ENCODE results near the gene COX10.
"Not testable (repeated sequence)": the region's sequence is repeated elsewhere in the genome, so short reads cannot be mapped to it uniquely, and the experiment has no call there.

Gene COX10

DNA sequence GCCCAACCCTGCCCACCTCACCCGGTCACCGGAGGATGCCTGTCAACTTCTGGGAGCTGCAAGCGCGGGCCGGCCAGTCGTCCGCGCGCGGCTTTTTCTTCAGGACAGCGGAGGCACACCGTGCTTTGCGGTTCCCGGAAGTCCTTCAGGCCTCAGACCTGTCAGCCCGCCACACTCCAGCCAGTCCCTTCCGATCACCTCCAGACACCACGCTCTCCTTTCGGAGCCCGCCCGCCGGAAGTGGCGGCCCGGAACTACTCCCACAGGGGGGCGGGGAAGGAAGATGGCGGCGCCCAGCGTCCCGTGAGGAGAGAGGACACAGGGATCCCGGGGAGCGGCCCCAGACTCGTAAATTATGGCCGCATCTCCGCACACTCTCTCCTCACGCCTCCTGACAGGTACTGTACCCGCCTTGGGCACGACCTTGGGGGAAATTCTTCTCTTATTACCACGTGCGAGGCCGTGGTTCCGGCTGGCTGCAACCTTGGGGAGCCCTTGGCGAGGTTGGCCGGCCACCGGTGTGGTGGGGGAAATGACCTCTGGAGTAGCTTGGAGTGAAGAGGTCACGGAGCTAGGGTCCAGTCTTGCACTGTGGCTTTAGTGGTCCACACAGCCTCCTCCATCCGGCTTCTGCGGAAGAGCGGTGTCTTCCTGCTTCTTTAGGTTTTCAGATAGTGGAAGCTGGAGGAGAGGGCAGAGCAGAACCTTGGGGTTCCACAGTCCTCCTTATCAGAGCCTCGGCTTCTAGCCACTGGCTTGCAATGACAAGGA is at the start of gene COX10:
COX10 (plus strand) TSS at position 254 of the 771 bp plus-strand sequence; CDS start at position 356, 102 bp downstream.
- DNase-seq: peak; percentile 91

DNA sequence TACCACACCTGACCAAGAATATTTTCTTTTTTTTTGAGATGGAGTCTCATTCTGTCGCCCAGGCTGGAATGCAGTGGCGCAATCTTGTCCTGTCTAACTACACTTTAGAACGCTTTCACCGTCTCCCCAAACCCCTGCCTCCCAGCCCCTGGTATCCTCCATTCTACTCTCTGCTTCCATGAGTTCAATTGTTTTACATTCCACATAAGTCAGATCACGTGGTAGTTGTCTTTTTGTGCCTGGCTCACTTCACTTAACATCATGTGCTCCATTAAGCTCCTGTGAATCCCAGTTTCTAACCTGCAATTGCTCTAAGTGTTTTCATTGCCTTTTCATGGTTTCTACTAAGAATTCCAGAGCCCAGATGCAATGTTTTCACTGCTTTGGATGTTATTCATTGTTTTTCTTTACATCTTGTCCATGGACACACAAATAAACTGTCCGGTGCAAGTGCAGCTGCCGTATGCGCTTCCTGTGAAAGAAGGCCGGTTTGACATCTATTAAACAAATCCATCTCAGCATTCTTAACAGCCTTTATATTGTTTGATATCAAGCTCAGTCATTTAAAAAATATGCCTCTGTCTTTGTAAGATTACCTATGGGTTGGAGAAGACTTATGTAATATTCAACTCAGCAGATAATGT is 47.5 kb upstream of the COX10 start:
- not testable (repeated sequence) for DNase-seq

DNA sequence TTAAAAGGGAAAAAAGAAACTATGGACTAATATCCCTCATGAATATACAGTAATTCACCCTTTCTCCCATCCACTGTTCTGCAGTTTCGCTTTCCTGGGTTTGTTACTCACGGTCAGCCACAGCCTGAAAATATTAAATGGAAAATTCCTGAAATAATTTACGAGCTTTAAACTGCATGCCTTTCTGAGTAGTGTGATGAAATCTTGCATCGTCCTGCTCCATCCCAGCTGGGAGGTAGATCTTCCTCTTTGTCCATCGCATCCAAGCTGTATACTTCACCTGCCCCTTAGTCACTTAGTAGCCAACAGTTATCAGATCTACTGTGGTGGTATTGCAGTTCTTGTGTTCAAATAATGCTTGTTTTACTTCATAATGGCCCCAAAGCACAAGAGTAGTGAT is 39.5 kb upstream of the COX10 start:
- DNase-seq: not testable (repeated sequence)

DNA sequence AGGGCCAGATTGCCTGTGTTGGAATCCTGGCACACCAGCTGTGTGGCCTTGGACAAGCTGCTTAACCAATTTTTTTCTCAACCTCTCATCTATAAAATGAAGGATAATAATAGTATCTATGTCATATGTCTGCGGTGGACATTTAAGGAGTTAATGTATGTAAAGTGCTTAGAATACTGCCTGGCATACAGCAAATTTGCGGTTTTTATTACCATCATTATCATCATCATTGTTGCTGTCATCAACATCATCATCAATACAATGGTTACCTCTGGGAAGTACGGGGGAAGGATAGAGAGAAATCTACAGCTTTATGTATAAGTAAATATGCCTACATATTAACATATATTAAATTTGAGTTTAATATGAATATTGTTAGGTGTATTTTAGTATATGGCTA is 37.1 kb upstream of the COX10 start:
- DNase-seq: no peak

DNA sequence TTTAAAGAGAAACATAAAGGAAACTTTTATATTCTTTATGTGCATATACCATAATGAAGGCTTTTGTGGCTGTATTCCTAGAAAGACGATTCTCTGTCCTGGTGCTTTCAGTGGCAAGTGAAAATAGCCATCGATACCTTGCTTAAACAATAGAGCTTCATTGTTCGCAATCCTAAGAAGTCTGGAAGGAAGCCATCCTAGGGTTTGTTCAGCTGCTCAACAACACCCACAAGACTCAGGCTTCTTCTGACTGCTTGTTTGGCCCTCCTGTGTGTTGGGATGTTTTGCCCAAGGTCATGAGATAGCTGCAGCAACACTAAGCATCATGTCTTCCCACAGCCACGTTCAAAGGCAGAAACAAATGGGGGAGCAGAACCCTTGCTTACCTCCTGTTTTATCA is 36.1 kb upstream of the COX10 start:
- DNase-seq: no peak

DNA sequence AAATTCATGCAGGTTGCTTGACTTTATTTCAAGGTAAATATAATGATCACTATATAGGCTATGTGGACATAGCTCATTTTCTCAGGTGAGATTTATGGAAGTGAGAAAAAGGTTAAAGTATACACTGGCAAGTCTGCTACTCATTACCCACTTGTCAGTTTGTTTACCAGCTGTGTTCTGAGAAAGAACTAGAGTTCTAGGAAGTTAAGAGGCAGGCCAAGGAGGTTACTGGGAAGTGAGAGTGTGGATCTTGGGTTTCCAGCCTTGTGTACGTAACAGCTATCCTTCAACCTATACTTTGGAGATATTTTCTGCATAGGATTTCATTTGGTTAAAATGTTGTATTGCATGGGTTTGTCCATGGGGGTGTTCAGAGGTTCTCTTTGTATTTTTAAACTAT is 31.9 kb upstream of the COX10 start:
- DNase-seq: no peak

DNA sequence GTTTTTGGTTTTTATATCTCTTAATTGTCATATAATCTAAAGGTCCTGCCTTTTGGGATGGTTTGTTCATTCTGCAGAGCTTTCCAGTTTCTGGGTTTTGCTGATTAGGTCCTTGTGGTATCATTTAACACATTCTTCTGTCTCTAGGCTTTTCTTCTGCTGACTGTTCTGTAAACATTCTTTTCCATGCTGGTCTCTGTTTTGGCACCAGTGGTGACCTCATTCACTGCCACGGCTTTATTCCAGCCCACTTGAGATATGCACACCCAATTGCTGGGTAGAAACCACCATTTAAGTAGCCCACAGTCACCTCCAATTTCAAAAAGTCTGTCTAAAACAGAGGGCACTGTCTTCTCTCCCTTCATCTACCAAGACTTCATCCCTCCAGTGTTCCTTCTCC is 31.1 kb upstream of the COX10 start:
- no peak for DNase-seq

DNA sequence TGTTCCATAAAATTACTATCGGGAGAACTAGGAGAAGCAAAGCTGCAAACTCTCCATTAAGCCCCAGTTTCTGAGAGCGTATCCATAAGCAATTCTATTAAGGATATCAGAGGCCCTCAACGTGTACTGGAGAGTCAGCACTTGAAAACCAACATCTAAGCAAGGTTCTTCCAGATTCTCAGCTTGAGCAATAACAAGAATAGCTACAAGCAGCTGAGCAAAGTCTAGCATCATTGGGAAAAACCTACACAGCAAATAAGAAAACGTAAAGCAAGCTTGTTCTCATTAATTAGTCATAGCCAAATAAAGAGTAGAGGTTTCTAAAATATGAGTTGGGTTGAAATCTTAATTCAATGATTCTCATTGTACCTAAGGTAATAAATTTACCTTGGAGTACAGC is 26.9 kb upstream of the COX10 start:
- no peak for DNase-seq

DNA sequence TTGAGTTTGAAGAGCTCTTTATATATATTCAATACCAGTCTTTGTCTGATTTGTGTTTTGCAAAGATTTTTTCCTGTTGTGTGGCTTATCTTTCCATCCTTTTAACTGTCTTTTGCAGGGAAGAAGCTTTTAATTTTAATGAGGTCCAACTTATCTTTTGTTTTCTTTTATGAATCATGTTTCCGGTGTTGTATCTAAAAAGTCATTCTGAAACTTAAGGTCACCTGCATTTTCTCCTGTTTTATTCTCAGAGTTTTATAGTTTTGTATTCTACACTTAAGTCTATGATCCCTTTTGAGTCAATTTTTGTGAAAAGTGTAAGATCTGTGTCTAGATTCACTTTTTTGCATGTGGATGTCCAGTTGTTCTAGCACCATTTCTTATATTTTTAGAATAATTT is 24.6 kb upstream of the COX10 start:
- DNase-seq: no peak

DNA sequence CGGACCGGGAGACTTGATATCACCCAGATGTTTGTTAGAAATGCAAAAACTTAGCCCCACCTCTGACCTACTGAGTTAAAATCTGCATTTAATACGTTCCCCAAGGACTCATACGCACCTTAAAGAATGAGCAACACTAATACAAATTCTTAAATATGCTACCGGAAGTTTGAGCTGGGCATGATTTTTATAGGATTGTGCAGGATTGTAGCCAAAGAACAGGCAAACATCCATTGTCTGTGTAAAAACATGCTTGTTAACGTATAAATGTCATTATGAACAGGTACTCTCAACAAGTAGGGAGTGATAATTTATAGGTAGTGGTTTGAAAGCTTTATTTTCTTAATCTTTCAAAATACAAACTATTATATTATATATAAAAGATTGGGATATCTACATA is 22.3 kb upstream of the COX10 start:
- DNase-seq: no peak

DNA sequence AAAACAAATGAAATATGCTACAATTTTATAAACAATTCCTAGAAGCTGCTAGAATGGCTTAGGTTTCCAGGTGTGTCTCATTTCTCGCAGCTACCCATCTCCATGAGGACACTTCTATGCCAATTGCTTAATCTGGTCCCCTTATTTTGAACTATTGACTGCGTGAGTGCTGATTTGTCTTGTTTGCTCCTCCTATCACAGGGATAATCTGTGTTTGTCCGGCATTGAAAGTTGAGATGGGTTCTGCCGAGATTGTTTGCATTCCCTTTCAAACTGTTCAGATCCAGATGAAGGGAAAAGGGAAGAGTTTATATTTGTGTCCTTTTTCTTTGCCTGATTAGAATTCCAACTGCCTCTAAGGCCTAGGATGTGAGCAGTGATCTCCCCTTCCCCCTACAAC is 21.7 kb upstream of the COX10 start:
- DNase-seq: no peak

DNA sequence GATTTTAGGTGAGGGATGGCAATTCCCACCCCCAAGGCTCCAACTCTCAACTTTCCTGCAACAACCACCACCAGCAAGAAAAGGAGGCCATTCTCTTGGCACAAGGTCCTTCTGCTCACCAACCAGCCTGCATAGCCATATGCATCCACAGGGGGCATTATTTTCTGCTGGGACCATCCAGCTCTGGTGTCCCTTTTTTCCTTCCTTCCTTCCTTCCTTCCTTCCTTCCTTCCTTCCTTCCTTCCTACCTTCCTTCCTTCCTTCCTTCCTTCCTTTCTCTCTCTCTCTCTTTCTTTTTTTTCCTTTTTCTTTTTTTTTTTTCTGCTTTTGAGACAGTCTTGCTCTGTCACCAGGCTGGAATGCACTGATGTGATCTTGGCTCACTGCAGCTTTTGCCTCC is 21.1 kb upstream of the COX10 start:
- DNase-seq: peak; percentile 12

DNA sequence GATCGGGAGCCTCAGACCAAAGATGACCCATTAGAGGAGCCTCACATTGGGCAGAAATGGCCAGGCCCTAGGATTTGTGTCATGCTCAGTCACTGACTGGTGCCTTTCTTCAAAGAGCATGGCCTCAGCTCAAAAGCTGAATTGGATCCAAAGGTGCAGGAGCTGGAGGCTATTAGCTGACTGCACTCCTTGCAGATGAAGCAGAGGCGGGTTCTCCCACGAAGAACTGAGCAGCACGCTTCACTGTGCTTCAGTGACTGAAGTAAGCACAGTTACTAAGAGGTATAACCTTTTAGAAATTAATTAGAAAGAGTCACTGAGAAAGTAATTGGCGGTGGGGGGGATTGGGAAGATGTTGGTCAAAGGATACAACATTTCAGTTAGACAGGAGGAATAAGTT is 18.7 kb upstream of the COX10 start:
- no peak for DNase-seq

DNA sequence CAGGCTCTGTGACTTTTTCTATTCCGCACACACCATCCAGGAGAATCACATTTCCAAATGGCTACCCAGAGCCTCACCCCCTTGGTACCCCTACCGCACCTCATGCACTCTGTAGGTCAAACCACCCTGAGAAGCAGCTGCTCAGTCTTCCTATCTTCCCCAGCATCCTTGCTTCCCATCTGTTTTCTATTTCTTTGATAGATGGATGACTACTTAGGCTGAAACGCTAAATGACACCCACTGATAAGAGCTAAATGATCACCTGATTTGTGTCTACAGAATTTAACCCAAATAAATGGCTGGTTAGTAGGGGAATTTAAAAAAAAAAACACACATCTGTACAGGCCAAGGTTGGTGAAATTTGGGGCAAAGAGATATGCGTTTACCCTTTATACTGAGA is 17.6 kb upstream of the COX10 start:
- DNase-seq: no peak

DNA sequence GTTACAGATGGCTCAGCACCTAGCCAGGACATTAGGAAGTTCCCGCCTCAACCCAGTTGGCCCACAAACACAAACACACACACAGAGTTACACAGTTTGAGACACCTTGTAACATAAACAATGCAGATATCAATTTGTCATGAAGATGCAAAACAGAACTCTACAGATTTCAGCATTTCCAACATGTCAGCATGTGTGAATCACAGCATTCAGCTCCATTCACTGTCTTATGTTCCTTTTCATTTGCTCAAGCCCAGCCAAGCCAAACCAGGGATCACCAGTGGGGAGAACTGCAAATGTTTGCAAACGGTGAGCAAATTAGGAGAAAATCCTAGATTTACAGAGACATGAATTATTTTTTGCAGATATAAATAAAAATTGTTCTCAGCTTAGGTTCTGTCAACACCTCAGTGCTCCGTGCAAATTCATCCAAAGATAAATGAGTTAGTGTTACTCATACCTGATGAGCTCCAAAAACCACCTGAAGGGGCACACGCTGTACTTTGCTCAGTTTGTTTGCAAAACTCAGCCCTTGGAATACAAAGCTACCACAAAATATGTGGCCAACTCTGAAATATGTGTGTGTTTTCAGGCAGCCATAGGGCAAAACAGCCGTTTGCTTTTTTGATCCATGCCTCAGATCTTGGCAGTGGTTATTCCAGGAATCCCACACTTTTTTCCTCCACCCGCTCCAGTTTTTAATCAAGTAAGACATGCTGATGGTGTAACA is 16.3 kb upstream of the COX10 start:
- DNase-seq: no peak

DNA sequence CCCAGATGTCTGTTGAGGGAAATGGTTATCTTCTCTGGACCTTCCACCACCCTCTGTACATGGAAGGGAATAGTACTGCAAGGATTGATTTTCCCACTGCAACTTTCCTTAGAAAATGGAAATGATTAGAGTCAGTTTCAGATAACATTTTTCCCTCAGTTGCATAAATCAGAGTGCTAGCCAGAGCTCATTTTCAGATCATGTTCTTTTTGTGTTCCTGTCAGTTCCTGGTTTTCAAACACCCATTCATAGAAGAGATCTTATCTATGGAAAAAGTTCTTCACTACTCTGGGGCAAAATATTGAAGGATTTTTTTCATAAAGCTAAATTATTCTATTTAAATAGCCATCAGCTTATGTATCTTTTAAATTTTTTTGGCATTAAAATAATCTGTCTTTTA is 11.7 kb upstream of the COX10 start:
- DNase-seq: no peak

DNA sequence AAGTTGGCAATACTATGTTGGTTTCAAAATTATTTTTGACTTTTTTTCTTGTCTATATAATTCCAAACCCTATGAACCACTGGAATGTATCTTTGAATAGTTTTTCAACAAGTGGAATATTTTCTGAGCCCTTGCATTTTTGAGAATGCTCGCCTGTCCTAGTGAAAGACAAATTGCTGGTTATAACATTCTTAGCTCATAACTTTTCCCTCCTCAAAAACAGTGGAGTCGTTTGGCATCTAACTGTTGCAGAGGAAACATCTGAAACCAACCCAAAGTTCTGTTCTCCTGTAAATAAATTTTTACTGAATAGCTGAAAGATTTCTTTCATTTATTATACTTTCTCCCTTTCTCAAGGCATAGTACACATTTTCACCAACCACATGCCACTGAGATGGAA is 11.3 kb upstream of the COX10 start:
- DNase-seq: no peak

DNA sequence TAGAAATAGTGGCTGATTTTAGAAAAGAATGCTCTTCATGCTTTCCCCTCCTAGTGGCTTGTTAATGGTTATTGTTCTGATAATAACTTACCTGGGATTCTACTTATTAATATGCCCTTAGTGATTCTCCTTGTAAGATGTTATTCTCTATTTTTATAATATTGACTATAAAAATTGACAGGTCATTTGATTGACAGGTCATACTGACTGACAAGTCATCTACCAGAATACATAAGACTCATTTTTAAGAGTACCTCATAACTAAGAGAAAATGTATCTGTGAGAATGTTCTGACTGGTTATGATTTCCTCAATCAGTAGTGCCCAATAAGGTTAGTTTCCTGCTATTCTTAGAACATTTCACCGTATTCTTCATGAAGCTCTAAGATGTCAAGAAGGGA is 8.6 kb upstream of the COX10 start:
- no peak for DNase-seq

DNA sequence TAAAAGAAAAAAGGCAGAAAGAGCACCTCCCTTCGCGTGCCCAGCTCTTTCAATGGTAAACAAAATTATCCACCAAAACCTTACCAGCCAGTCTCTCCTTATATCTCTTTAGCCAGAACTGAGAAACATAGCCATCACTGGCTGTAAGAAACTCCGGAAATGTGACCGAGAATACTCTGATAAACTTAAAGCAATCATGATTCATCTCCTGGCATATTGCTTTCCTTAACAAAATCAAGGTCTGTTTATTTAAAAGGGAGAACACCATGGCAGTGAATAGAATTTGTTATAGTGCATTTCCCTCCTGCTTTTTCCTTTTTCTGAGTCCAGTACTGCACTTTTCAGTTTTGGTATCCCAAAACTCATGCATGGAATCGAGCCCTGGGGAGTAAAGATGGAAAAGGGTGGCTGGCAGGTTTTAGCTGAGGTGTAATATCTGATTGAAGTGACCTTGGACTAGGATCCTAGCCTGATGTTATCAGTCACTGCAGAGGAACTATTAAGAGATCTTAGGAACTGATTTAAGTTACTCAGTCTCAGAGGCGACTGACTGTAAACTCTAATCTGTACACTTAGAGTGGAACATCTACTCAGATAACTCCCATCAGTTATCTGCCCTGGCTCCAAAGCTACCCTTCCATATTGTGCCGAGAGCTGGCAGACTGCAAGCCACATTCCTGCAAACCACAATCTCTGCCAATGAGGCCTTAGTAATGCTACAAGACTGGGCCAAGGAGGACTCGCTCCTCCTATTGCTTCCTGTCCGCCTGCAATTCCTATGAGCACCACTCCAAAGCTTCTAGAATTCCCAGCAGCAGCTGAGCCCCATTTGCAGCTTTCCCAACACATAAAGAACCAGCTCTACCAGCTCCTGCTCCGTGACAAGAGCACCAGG is 7.4 kb upstream of the COX10 start:
- DNase-seq: no peak

DNA sequence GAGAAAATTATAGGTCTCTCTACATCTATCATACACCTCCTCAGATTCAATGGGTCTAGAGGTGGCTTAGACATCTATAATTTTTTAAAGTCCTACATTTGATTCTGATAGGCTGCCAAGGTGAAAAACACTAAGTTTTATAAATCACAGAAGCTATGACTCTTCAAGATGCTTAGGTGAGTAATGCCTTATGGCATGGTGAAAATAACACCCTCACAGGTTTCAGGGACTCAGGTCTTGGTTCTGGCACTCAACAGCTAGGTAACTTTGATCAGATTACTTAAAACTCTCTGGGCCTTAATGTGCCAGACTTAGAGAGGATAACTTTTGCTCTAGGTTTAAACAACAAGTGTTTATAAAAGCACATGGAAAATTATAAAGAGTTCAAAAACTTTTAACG is 2.0 kb upstream of the COX10 start:
- DNase-seq: no peak

DNA sequence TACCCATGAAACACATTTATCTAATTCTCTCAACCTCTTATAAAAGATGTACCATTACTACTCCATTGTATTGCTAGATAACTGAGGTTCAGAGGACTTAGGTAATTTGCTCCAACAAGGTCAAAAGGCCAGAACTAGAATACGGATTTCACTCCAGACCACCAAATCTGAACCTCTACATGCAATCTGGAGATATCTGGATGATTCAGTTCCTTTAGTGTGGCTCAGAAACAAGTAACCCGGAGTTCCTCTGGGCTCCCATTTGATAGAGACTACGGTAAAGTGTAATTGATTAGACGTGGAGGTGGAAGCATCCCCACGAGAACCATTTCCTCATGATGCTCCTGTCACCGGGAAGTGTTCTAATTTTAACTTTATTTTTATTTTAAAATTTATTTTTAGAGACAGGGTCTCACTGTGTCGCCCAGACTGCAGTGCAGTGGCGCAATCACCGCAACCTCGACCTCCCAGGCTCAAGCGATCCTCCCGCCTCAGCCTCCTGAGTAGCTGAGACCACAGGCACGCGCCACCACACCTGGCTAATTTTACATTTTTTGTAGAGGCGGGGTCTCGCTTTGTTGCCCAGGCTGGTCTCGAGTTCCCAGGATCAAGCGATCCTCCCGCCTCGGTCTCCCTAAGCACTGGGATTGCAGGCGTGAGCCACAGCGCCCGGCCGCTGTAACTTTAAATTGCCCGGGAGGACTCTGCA is 608 bp upstream of the COX10 start:
- DNase-seq: no peak

DNA sequence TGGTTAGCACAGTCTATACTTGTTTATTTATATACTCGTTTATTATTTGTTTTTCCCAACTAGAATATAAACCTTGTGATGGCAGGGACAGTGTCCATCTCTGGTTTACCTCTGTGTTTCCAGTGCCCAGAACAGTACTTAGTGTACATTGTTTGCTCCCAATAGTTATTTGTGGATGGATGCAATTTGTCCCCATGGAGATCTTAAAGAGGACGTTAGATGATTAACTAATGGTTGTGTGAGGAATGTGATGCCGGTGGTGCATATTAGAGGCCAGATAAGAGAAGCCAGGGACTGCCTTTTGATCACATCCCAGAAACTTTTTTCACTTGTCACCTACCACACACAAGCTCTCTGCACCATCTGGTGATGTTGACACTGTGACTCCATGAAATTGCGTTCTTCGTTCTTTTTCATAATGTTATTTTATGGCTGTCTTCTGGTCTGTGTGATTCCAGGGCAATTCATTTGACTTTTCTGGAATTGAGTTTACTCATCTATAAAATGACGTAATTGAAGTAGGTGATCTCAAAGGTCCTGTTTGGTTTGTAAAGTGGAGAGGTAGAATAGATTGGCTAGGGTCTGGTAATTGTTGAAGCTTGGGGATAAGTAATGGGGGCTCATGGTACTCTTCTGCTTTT is 1.2 kb downstream of the COX10 start:
- no peak for DNase-seq
